Measurements from ENCODE around the gene ABCB8. TPM values are rescaled to one million over a fixed set of nuclear protein-coding genes. Genes with fewer than 3 reads are reported as not detected.

The ABCB8 gene
- total and polyA plus RNA-seq, 4 donors = 12.4 to 30.2 (median 22.5) TPM

DNA sequence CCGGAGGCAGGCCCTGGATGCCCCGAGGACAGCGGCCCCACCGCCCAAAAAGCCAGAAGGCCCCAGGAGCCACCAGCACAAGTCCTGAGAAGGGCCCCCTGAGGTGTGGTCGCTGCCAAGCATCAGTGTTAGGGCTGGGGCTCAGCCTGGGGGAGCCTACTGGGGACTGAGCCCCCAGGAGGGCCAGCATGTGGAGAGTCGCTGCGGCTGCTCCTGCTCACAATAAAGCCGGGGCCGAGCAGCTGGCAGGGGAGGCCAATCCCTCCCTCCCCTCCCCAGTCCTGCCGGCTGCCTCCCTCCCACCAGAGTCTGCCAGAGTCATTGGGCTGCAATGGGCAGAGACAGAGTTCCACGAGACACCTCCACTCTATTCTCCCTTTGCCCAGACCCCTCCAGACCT is 17.0 kb downstream of the ABCB8 start:
- H3K9ac ChIP-seq (ENCODE audit: low read depth in 1 of 2, low read length in 2 of 2) = no peak overlapping the region
- no peak overlapping the region for H3K4me3 ChIP-seq (ENCODE audit: low read depth in 1 of 3, low read length in 3 of 3)
- H3K27ac ChIP-seq (ENCODE audit: low read depth in 1 of 2, low read length in 2 of 2) = no peak overlapping the region
- no peak for DNase-seq (ENCODE audit: low spot score)
- H3K9me3 ChIP-seq (ENCODE audit: control insufficient read depth in 4 of 4, low read length in 3 of 4) = no peaks in the 10 kb centered on the region
- no peaks in the 10 kb centered on the region for H3K4me1 ChIP-seq (ENCODE audit: control insufficient read depth in 4 of 4, insufficient read depth in 4 of 4, low read length in 3 of 4)
- peaks cover 0 to 13% (median 0%) of the 10 kb centered on the region in 4 donors for H3K36me3 ChIP-seq (ENCODE audit: control insufficient read depth in 4 of 4, insufficient read depth in 3 of 4, low read depth in 1 of 4, low read length in 3 of 4)
- whole genome bisulfite sequencing = 96% methylated on average over 11 of the region's 11 CpGs
- no peak for TF ChIP-seq JUND (IDR thresholded peaks at IDR 0.05)
- no peak for TF ChIP-seq EGR1 (IDR thresholded peaks at IDR 0.05; ENCODE audit: low read depth in 2 of 2)
- no peak for TF ChIP-seq FOXA2 (IDR thresholded peaks at IDR 0.05)
- TF ChIP-seq FOXA1 (IDR thresholded peaks at IDR 0.05) = no peak
- TF ChIP-seq RAD21 (IDR thresholded peaks at IDR 0.05) = no peak
- TF ChIP-seq SP1 (IDR thresholded peaks at IDR 0.05) = no peak
- TF ChIP-seq HNF4A (conservative IDR thresholded peaks at IDR 0.05) = no peak
- no peak for TF ChIP-seq YY1 (IDR thresholded peaks at IDR 0.05)
- TF ChIP-seq GABPA (IDR thresholded peaks at IDR 0.05 in 1 of 2, conservative IDR thresholded peaks at IDR 0.05 in 1 of 2) = no peak
- TF ChIP-seq RXRA (IDR thresholded peaks at IDR 0.05) = no peak
- no peak for TF ChIP-seq HNF4G (IDR thresholded peaks at IDR 0.05)
- TF ChIP-seq, protein P1, sequence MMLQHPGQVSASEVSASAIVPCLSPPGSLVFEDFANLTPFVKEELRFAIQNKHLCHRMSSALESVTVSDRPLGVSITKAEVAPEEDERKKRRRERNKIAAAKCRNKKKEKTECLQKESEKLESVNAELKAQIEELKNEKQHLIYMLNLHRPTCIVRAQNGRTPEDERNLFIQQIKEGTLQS (IDR thresholded peaks at IDR 0.05) = no peak
- TF ChIP-seq TAF1 (conservative IDR thresholded peaks at IDR 0.05) = no peak
- TF ChIP-seq, protein P2, sequence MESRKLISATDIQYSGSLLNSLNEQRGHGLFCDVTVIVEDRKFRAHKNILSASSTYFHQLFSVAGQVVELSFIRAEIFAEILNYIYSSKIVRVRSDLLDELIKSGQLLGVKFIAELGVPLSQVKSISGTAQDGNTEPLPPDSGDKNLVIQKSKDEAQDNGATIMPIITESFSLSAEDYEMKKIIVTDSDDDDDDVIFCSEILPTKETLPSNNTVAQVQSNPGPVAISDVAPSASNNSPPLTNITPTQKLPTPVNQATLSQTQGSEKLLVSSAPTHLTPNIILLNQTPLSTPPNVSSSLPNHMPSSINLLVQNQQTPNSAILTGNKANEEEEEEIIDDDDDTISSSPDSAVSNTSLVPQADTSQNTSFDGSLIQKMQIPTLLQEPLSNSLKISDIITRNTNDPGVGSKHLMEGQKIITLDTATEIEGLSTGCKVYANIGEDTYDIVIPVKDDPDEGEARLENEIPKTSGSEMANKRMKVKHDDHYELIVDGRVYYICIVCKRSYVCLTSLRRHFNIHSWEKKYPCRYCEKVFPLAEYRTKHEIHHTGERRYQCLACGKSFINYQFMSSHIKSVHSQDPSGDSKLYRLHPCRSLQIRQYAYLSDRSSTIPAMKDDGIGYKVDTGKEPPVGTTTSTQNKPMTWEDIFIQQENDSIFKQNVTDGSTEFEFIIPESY (IDR thresholded peaks at IDR 0.05) = no peak
- TF ChIP-seq, protein P3, sequence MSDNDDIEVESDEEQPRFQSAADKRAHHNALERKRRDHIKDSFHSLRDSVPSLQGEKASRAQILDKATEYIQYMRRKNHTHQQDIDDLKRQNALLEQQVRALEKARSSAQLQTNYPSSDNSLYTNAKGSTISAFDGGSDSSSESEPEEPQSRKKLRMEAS (IDR thresholded peaks at IDR 0.05) = no peak
- TF ChIP-seq NR2F2 (IDR thresholded peaks at IDR 0.05) = no peak
- TF ChIP-seq, protein P4, sequence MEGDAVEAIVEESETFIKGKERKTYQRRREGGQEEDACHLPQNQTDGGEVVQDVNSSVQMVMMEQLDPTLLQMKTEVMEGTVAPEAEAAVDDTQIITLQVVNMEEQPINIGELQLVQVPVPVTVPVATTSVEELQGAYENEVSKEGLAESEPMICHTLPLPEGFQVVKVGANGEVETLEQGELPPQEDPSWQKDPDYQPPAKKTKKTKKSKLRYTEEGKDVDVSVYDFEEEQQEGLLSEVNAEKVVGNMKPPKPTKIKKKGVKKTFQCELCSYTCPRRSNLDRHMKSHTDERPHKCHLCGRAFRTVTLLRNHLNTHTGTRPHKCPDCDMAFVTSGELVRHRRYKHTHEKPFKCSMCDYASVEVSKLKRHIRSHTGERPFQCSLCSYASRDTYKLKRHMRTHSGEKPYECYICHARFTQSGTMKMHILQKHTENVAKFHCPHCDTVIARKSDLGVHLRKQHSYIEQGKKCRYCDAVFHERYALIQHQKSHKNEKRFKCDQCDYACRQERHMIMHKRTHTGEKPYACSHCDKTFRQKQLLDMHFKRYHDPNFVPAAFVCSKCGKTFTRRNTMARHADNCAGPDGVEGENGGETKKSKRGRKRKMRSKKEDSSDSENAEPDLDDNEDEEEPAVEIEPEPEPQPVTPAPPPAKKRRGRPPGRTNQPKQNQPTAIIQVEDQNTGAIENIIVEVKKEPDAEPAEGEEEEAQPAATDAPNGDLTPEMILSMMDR (IDR thresholded peaks at IDR 0.05; ENCODE audit: low read depth, low read length, missing input control) = no peak
- TF ChIP-seq, protein P5, sequence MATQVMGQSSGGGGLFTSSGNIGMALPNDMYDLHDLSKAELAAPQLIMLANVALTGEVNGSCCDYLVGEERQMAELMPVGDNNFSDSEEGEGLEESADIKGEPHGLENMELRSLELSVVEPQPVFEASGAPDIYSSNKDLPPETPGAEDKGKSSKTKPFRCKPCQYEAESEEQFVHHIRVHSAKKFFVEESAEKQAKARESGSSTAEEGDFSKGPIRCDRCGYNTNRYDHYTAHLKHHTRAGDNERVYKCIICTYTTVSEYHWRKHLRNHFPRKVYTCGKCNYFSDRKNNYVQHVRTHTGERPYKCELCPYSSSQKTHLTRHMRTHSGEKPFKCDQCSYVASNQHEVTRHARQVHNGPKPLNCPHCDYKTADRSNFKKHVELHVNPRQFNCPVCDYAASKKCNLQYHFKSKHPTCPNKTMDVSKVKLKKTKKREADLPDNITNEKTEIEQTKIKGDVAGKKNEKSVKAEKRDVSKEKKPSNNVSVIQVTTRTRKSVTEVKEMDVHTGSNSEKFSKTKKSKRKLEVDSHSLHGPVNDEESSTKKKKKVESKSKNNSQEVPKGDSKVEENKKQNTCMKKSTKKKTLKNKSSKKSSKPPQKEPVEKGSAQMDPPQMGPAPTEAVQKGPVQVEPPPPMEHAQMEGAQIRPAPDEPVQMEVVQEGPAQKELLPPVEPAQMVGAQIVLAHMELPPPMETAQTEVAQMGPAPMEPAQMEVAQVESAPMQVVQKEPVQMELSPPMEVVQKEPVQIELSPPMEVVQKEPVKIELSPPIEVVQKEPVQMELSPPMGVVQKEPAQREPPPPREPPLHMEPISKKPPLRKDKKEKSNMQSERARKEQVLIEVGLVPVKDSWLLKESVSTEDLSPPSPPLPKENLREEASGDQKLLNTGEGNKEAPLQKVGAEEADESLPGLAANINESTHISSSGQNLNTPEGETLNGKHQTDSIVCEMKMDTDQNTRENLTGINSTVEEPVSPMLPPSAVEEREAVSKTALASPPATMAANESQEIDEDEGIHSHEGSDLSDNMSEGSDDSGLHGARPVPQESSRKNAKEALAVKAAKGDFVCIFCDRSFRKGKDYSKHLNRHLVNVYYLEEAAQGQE (IDR thresholded peaks at IDR 0.05) = no peak
- no peaks in the 10 kb centered on the region for H3K27me3 ChIP-seq (ENCODE audit: control insufficient read depth in 4 of 4, insufficient read depth in 4 of 4, low read length in 3 of 4)

Measured in liver (tissue), 9 donors.